HG03280 (cell line): ENCODE data around the gene ABLIM1.

ENCODE experiments used
- ATAC-seq: cut with Tn5 transposase; IDR thresholded peaks from one replicate; pipeline ENCODE4 v1.9.1; 2021; ENCODE audit warnings: mild to moderate bottlenecking, moderate library complexity; ENCODE audit not compliant: unreplicated experiment

Gene ABLIM1

DNA sequence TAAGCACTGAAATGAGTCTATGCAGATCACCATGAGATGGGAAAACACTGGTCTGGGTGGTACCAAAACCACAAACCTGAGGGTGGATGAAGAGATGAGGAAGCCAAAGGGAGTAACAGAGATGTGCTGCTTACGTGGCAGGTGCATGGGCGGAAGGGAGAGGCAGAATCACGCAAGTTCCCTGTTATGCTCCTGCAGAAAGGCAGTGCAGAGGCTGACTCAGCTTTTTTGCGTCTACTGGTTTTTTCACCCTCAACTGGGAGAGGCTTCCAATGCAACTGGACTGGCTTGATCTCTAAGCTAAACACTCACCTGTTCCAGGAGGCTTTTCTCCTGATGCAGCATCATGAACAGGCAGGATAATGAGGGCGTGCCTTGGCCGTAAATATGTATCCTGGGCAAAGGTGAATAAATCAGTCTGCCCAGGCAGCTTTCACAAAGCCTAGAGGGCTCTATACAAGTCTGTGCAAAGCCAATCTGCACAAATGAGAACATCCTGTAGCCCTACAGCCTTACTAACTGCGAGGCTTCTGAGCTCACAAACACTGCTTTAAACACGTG is 158.4 kb downstream of the ABLIM1 start:
- no peak for ATAC-seq

DNA sequence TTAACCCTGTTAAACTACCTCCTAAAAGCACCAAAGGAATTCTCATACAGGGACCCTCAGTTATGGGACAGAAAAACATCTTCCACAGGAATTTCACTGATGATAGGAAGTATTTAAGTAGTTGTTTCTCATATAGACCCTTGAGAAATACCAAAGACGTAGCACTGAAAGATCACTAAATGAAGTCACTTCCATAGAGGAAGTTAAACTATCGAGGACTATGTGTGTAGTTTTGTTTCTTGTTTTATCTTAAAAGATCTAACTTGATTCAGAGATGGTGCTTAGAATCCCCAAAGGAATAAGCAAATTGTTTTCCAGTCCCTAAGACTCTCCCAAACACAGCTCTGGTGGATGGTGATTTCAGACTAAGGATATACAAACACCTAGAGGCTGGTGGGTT is 159.0 kb downstream of the ABLIM1 start:
- ATAC-seq, result peak; percentile 33

DNA sequence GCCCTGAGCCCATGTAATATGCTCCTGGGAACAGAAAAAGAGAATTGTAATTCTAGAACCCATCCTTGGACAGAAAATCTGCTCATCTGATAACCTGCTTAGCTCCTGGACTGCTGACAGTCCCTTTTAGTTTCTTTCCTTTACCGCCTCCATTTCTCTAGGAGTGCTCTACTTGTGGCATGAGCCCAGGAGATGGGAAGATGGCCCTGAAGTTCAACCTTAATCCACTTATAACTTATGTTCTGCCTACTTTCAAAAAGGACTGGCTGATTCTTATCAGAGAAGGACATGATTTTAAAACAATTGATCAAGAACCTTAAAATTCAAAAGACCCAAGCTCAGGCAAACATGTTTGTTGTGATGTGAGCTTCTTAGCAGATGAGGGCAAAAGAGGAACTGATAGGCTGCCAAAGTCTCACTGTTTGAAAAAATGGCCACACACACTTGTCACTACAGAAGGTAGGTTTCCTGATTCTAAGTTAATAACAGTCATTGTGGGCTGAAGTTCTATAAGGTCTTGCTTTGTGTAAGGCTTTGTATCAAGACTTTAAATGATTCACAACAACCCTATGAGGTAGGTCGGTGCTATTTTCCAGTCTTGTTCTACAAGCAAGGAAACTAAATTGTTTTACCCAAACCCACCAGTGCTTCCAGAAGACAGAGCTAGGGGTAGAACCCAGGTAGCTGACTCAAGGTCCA is 159.5 kb downstream of the ABLIM1 start:
- peak; percentile 77 for ATAC-seq

DNA sequence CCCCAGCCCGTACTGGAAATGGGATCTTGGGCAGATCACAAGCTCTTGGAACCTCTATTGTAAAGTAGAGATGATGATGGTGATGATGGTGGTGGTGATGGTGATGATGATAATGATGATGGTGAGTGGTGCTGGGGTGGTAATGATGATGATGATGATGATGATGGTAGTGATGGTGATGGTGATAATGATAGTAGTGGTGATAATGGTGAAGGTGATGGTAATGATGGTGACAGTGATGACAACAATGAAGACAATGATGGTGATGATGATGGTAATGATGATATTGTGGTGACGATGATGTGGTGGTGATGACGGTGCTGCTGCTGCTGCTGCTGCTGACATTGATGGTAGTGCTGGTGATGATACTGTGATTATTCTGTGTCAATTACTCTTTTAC is 162.8 kb downstream of the ABLIM1 start:
- no peak for ATAC-seq

DNA sequence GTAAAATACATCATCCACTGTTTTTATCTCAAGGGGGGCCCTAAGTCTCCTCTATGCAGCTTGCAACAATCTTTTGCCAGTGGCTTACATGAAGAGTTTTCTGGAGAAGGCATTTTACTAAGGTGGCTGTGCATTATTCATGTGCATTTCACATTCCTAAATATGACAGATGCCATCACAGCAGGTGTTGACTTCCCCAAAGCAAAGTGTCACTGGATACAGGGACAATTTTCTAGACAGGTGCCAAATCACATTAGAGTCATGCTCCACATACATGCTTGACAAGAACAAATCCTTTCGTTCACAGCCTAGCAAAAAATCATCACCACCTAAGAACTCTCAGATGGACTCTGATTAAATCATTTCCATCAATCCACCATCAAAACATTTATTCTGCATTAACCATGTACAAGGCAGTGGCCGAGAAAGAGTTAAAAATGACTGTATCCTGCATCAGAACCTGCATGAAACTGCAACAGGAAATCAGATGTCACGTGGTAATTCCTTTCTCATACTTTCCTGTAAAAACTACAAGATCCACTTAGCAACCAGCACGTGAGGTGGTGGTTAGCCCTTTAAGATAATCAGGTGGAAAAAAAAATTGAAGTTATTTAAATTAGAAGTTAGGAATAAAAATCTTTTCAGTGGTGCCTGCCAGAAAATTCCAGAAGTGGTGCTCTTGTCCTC is 165.6 kb downstream of the ABLIM1 start:
- no peak for ATAC-seq

DNA sequence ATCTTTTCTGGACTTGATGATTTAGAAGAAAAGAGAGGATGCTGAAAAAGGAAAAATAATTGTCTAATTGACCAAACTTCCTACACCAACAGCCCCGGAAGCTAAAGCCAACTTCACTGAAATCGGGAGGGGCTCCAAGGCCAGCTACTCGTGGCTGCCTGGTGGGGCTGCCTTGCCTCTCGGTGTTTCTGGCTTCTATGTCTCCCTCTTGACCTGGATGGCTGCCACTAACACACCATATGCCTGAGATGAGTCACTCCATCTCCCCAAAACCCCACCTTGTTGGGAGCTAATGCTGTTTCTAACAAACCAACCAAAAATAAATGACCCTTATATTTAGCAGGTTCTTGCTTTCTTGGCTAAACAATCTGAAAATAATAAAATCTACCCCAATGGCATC is 166.1 kb downstream of the ABLIM1 start:
- no peak for ATAC-seq

DNA sequence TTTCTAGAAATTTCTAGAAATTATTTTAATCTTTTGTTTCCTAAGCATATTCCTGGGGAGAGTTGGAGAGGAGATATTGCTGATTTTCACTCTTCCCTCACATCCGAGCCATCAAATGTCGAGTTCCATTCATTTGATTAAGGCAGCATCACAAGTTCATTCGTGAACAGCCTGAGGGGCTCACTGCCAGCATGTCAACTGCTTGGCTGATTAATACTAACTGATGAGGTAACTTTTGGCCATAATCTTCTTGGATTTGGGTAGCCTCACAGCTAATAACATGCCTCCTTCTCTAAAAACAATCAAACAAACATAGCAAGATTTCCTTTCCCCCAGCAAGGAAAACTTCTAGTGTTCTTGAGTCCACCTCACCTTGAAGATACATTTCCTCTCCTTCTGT is 166.7 kb downstream of the ABLIM1 start:
- no peak for ATAC-seq

DNA sequence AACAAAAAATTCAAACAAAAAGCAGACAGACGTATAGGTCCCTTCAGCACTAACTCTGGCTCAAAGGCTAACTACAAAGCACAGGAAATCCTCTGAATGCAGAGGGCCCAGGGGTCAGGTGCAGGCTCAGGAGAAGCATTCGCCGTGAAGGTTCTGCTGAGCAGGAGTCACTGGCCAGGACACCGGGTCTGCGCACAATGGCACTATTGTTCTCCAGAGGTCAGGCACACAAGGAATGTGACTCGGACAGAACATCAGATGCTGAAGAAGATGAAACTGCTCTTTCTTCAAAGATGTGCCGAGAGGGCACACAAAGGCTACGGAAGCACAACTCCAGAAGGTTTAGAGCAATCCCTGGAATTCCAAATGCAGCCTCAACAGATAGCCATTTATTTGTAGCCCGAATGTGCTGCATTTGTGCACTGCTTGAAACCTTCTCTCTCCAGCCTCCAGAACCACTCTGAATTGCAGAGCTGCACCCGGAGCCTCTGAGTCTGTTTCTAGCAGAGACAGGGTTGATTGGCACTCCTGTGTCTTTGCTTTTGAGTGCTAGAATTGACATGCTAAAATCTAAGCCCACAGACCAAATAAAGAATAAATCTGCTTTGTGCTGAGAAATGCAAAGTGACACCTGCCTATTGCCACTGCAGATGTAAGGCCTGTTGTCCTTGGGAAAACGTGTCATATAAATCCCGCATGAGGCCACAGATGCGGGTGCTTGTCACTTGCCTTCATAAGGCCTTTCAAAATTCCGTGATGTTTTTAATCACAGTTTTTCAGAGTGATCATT is 168.4 kb downstream of the ABLIM1 start:
- no peak for ATAC-seq

DNA sequence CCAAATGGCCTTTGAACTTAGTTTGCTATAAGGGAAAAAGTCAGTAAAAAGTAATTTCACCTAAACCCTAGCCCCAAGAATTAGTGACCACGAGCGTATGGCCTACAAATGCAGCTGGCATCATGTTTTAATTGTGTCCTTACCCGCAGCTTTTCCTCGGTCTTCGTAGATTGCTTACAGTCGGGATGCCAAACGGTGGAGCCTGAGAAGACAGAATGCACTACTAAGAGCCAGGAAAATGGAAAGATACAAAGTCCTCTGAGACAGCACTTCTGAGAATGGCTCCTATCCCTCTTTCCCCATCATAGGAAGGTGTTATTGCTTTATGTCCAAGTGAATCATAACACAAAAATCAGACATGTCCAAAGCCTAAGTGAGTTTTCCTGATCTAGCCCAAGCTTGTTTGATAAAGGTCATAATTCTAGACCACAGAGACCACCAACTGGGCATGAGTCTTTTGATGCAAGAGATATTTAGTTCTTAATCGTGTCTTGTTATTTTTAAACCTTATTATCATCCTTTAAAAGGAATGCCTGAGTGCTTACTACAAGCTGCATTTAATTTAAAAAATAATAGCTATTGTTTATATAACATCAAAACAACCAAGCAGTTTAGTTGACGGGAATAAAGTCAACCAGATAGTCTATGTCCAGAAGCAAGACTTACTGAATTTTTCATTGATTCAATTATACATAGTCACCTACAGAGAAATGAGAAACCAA is 170.1 kb downstream of the ABLIM1 start:
- no peak for ATAC-seq

DNA sequence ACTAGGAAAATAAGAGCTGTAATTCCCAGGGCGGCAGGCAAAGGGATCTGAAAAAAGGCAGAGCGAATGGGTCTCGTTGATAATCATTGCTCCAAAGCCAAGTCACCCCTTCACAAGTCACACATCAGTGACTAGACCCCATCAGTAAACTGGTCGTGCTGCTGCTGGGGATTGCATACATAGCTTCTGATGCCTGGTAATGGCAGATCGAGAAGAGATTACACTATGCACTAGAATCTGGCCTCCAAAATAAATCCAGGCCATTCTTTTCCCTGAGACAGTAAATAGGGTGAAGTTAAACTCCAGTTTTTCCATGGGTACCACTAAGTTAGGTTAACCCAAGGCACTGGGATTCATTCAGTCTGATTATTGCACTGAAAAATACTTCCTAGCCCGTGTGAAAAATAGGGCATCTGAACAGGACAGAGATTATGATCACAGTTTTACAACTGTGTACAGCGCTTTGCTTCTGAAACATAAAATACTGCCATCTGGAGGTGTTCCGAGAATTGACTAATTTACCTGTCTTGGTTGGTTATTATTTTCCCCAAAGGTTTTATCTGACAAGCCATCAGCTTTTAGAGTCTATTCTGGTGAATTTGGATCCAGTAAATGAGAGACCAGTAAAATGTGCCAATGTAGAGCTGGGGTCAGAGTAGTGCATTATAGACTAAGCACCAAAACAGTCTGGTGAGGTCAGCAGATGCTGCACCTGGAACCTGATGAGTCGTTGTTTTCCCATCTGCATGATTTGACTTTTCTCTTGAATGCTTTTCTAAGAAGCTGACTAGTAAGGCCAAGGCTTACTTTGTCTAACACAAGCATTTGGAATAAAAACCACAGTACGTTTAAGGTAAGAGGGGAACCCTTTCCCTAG is 170.9 kb downstream of the ABLIM1 start:
- ATAC-seq, result no peak

DNA sequence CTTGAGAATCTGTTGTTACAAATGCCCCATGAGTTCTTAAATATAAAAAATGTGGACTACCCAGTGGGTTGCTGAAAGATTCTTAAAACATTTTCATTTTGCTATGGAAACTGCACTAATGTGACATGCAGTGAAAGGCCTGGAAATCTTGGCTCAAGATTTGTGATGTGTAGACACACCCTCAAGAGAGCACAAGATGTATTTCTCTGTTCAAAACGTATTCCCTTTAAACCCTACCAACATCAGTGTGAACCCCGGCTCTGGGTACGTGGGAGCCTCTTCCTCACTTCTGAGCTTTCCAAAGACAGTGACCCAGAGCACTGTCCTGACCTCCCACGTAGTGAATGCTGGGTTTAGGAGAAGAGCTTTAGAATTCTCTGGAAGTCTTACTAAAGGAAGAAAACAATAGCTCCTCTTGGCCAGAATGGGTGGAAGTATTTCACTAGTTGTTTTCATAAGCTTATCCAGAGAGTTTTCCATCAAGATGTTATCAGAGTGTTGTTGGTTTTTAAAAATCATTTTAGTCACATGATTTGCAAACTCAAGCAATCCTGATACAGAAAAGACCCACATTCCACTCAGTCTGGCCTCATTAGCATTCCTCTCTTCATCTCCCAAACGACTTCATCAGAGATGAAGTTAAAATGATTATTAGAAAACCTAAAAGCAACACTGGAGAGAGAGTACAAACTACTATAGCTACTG is 172.2 kb downstream of the ABLIM1 start:
- ATAC-seq, result no peak

DNA sequence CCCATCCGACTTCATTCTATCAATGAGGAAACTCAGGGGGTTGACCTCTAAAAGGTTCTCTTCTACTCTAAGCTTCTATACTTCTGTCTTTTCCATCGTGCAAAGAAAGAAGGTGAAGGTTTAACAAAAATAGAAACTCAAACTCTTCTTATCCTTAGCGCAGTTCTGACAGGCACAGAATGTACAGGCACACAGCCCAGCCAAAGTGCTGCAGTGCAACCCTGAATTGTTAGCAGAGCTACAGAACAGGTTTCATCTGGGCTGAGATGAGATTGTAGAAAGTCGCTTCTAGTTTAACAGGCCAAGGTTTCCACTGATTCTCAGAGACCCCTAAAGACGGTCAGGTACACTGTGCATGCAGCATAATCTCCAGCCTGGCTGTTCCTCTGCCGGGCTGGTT is 174.5 kb downstream of the ABLIM1 start:
- no peak for ATAC-seq

DNA sequence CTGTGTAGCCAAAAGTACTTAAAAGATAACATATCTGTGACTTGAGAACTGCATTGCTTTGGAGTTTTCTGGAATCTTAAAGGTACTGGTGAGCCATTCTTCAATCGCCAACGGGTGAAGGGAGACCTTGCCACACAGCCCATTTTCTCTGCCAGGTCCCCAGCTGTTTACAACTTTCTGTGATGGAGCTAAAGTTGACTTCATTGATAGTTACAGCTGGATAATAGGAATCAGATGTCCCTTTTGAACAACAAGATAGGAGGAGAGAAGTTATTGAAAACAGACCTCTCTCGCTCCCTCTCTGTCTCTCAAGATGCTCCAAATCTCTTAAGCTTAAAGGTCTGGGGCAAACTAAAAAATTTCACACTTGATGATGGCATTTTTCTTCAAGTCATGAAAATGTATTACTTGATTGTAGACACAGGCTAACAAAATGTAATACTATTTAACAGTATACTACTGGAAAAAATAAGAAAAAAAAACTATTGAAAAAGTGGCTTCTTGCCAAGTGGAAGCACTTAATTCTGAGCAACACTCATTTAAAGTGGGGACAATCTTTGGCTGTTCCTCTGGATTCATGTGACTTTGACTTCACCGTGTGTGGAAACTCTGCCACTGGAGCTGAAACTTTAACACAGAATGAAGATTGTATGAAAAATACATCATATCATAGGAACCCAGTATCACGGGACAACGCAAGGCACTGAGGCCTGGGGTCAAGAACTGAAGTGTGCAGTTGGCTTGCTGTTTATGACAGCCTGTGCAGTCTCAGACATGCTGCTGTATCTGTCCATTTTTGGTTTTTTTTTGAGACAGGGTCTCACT is 175.4 kb downstream of the ABLIM1 start:
- ATAC-seq, result no peak

DNA sequence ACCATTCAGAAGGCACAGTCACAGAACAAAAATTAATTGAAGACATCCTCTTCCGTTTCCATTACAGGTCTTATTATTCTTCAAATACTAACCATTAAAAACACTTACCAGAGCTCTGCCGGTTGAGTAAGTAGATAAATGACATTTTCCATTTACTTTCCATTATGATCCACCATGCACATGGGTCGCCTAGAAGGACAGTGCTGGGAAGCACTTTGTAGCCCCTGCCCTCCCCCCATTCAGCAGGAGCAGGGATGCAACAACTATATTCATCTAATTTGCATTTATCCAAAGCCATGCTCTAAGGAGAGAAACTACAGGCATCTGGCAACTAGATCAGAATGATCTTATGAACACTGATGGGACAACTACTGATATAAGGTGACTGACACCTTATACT is 177.0 kb downstream of the ABLIM1 start:
- ATAC-seq, result no peak

DNA sequence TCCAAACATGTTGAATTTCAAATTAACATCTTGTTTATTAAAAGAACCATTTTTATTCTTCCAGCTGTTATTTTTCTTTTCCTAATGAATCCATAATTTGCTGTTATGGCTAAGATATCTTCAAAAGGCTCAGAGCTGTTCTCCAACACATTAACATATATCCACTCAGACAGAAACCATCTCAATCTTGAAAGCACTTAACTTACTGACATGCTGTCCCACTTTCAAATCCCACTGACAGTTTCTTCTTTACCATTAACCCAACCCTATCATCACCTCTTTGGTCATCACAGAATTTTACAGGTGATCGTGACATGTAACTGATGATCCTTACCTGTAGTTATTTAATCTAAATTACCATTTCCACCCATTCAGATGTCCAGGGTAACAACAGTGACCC is 178.2 kb downstream of the ABLIM1 start:
- no peak for ATAC-seq

DNA sequence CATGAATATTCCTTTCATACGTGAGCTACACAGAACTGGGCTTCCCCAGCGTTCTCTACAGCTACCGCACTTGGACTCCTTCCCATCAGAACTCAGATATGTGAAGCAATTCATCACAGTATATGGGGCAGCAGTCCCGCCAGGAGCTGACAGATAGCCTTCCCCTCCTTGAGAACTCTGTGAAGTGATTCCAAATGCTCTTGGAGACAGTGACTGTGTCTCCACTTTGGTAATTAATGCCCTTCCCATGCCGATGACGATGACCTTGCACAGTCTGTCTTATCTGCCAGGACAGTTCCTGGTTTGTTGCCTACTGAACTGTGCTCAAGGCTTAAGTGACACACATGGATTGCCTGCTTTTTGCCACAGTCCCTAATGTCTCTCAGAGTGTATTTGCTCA is 178.8 kb downstream of the ABLIM1 start:
- no peak for ATAC-seq

DNA sequence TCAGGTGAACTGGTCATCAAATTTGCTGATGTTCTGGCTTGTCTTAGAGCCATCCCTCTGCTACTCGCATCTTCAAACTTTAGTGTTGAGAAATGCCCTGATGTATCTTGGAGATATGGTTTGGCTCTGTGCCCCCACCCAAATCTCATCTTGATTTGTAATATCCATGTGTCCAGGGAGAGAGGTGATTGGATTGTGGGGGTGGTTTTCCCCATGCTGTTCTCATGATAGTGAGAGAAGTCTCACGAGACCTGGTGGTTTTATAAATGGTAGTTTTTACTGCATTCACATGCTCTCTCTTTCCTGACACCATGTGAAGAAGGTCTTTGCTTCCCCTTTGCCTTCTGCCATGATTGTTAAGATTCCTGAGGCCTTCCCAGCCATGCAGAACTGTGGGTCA is 179.8 kb downstream of the ABLIM1 start:
- ATAC-seq, result no peak

DNA sequence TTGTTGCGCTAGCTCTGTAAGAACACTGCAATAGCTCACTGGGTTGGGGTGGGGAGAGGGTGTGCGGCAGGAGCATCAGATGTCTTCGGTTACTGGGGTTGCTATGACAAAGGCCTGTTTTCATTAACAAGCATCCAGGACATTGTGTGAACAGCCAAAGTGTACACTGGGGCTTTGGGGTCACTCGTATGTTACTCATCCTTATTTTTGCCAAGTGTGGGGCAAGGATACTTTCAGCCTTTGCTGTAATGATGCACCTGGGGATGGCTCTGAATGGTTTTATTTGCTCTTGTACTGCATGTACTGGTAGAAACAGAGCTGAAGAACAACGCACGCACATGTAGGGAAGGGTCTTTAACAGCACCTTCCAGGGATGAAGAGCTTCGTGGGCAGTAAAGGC is 180.8 kb downstream of the ABLIM1 start:
- no peak for ATAC-seq

DNA sequence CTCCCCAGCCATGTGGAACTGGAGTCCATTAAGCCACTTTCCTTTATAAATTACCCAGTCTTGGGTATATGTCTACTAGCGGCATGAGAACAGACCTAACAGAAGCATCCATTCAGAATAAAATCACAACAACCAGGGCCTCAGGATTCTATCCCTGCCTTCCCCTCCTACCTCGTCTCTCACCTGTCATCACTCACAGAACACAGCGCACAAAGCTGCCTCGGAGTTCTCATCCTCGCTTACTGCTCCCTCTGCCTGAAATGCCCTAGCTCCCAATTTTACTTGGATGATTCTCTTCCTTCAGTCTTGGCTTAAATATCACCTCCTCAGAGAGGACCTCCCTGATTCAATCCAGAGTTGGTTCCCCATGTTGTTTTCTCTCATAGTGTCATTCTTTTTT is 183.1 kb downstream of the ABLIM1 start:
- ATAC-seq, result no peak
